HG02885 (cell line): Measurements from ENCODE around the gene LTF.
"Not testable (repeated sequence)": the region's sequence is repeated elsewhere in the genome, so short reads cannot be mapped to it uniquely, and the experiment has no call there.

Experiments
- ATAC-seq: cut with Tn5 transposase; IDR thresholded peaks from one replicate; pipeline ENCODE4 v1.9.1; 2021; ENCODE audit warnings: mild to moderate bottlenecking; ENCODE audit not compliant: unreplicated experiment, poor library complexity

LTF gene

DNA sequence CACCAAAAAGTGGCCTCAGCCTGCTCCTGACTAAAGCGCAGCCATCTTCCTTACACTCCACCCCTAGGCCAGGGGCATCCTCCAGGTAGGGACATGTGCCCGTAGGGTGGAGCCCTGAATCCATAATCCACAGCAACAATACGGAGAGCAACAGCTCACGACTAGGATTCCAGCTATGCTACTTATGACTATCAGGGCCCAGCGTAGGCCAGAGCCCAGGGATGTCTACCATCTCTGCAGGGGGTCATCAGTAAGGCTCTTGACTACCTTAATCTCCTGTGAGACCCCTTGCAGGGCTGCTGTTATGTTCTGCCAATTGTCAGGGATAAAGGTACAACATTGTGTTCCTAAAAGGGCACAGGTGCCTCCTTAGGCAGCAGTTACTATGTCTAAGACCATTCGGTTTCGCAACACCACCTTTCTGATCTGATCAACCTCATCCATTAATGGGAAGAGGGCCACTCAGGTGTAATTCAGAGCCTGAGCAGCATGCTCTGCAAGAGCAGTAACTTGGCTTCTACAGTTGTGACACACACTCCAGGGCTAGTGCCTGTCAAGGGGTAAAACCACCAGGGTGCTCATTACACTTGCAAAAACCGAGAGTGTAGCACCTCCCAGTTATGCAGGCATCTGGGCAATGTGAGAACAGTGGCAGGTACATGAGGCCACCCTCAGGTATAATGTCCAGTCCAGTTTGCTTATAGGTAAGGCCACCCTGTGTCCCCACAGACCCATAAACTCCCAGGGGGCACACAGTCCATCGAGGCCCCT is 46.7 kb downstream of the LTF start:
- ATAC-seq: no peak

DNA sequence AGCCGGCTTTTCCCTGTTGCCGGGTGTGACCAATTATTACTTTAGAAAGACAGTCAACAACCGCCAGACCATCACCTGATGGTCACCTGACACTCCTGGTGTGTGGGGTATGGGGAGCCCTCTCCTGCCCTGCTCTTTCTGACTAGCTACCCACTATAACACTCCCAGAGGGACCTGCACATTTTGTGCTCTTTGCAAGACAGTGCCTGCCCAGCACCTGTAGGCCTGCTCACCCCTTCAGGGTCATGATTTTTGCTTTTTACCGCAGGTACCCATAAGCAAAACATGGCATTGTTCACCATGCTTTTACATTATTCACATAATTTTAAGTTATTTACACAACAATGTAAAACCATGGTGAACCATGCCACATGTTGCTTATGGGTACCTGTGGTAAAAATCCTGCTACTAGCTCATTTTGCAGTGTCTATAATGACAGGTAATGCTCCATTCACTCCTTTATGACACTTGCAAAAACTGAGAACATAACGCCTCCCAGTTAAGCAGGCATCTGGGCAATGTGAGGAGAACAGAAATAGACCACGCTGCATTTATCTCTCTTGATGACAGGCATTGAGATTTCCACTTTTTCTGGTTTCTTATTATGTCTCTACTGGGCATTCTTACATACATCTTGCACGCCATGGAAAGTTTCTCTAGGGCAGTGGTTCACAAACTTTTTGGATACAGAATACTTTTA is 47.7 kb downstream of the LTF start:
- ATAC-seq: no peak

DNA sequence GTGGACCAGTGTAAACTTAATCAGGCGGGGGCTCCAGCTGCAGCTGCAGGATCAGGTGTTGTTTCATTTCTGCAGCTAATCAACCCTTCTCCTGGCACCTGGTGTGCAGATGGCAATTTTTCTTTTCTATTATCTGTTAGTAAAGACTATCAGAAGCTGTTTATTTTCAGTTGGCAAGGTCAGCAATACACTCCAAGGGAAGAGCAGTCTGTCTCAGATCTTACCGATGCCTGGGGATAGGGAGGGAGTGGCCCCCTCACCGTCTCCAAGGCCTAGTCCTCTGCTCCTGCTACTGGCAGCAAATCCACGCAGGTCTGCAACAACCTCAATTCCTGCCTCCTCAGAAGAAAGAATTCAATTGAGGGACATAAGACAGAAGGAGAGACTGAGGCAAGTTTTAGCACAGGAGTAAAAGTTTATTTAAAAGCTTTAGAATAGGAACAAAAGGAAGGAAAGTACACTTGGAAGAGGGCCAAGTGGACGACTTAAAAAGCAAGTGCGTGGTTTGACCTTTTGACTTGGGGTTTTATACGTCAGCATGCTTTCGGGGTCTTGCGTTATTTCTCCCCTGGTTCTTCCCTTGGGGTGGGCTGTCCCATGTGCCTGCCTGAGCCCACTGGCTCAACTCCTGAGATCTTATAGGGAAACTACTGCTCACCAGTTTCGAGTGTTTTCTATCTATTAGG is 48.4 kb downstream of the LTF start:
- no peak for ATAC-seq

DNA sequence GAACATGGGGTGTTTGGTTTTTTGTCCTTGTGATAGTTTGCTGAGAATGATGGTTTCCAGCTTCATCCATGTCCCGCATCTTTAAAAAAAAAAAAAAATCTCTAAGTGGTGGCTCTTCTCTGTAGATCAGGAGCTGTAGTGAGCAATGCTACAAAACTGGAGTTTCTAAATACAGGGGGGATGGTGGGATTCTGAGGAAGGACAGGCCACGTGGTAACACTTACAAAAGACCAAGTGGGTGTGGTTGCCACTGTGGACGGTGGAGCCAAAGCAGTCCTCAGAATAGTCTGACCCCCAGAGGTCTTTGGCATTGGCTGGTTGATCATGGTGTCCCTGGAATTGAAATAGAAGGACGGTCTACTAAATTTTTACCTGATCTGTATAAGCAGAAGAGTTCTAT is 50.0 kb downstream of the LTF start:
- no peak for ATAC-seq

DNA sequence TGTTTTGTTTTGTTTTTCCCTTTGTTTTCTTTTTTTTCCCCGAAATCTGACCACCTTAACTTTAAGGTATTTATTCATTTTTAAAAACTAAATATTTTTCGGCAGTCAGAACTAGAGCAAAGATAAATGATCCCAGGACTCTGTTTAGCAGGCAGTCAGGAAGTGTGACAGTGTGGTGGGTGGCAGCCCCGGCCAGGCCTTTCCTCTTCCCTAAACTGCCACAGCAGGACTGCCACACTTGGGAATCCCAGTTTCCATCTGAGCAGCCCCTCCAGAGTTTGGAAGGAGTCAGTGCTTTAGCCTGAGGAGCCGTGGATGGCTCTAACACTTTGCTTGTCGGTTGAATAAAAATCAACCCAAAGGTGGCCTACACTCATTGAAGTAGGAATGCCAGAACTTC is 50.8 kb downstream of the LTF start:
- no peak for ATAC-seq

DNA sequence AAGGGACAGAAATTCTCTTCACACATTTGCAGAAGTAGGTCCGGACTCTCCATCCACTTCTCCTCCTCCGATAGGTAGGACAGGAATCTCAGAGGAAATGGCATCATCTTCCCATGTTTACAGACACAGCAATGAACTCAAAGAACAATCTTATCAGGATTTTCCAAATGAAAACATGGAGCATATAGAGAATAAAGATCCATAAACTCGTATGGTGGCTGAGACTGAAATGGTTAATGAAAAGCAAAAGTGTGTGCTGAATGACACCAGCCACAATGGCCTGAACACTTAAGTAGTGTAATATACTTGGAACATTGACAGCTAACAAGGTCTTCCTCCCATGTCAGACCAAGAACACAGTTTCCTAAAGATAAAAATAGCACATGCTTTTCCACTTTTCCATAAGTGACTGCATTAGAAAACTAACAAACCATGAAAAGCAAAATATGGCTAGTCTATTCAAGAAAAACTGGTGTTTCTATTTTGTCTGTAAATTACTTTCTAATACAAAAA is 51.9 kb downstream of the LTF start:
- no peak for ATAC-seq

DNA sequence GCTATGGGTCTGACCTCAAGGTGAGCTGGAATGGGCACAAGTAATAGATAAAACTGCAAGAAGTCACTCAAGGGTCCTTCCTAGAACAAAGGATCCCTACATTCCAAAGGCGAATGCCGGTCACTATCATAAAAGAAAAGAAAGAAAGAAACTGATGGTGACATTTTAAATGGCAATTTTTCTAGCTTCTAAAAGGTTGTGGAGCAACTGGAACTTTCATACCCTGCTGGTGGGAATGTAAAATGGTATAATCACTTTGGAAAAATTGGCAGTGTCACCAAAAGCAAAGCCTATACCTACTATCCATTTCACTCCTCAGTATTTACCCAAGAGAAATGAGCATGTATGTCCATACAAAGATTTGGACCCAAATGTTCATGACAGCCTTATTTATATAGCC is 53.4 kb downstream of the LTF start:
- ATAC-seq: no peak

DNA sequence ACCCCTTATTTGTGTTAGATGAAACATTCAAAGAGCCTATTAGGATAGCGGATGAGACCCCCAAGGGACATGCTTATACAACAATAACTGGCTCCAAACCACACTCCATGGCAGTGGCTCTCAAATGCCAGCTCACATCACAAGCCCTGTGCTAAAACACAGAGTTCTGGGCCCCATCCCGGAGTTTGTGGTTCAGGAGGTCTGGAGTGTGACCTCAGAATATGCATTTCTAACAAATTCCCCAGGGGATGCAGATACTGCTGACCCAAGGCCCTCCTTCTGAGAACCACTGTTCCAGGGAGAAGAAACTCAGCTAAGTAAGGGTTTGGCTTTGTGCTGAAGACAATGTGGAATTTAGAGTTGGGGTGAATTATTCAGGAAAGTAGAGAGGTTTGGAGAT is 54.0 kb downstream of the LTF start:
- ATAC-seq: no peak

DNA sequence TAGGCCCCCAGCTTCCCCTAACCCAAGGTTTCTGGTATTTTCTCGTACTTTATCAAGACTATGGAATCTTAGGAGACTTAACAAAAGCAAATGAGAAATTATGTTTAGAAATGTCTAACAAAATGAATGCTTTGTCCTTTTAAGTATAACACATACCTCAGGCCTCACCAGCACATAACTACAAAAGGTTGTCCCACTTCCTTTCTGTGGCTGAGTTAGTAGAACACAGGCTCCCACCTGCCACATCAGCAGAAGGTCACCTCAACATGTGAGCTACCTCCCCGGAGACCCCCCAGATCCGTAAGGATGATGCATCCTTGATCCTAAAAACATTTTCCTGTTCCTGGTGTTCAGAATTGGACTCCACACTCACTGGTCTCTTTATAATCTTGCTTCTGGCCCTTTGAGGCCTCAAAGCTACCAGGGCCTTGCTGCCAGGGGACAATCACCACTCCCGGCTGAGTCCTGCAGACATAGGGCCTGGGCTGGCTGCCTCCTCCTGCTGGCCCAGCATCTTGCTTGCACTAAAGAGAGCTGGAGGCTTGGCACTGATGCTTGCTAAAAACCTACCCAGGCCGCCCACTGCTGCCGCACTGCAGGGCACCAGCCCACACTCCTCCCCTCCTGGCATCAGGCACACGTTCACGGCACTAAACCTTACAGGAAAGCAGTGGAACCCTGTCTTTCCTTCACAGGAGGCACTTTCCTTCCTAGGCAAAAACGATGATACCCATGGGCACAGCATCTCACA is 54.8 kb downstream of the LTF start:
- no peak for ATAC-seq

DNA sequence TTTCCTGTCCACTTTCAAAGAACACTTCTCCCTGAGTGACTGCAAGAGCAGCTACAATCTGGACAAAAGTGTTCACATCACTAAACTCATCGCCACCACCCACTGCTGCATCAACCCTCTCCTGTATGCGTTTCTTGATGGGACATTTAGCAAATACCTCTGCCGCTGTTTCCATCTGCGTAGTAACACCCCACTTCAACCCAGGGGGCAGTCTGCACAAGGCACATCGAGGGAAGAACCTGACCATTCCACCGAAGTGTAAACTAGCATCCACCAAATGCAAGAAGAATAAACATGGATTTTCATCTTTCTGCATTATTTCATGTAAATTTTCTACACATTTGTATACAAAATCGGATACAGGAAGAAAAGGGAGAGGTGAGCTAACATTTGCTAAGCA is 55.9 kb downstream of the LTF start:
- no peak for ATAC-seq

DNA sequence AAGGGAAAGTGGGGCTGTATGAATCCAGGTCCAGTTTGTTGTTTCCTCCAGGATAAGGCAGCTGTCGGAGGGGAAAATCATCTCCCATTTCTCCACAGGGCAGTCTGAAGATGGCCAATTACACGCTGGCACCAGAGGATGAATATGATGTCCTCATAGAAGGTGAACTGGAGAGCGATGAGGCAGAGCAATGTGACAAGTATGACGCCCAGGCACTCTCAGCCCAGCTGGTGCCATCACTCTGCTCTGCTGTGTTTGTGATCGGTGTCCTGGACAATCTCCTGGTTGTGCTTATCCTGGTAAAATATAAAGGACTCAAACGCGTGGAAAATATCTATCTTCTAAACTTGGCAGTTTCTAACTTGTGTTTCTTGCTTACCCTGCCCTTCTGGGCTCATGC is 56.7 kb downstream of the LTF start:
- no peak for ATAC-seq

DNA sequence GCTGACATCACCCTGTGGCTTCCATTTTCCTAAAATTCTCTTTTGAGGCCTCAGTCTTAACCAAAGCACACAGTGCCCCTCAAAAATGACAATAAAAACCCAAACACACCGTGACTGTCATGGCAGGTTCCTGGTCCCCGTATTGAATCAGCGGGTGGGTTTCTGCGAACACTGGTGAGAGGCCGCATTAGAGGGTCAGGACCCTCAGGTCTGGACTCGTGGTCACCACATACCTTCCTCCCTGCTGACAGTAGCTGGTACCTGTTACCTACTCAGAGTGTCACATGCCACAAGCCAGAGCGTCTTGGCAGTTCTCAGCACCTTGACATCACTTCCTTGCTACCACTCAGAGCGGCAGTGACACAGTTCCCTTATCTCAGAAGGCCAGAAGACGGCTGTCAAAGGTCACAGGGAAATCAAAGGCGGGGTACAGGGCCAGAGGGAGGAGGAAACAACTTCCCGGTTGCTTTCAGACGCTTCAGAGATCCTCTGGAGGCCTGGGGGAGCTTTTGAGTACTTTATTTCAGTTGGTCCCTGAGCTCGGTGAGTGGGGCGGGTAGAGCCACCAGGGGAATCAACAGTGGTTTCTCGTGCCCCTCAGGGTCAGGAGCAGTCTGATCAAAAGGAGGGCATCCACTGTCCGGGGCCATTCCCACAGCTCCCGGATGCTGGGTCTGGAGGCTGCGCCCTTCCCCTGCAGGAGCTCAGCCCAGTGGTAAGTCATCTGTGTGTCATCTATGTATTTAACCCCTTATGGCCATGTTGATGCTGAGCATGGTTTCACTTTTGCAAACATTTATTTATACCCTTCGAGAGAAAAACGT is 57.7 kb downstream of the LTF start, which contains the start of the genes CCR5AS and CCRL2:
TSS of gene CCR5AS (minus strand) at position 279 of the 824 bp plus-strand sequence.
TSS of gene CCRL2 (plus strand) at position 472 of the 824 bp plus-strand sequence. CDS start 821 bp downstream, outside the sequence.
- ATAC-seq: no peak

DNA sequence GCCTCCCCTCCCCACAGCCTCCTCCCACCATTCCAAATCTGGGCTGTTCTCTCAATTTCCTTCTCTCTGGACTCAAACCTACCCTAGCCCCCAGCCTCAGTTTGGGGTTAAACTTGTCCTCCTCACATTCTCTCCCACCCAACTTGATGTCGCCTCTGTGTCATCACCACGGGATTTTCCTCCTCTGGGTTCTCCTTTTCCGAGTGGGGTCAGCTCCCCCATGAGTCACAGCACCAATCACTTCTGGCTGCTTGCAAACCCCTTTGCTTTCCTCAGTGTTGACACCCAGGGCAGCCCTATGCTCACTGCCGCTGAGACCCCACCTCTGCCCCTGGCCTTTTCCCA is 58.3 kb downstream of the LTF start:
- ATAC-seq: no peak

DNA sequence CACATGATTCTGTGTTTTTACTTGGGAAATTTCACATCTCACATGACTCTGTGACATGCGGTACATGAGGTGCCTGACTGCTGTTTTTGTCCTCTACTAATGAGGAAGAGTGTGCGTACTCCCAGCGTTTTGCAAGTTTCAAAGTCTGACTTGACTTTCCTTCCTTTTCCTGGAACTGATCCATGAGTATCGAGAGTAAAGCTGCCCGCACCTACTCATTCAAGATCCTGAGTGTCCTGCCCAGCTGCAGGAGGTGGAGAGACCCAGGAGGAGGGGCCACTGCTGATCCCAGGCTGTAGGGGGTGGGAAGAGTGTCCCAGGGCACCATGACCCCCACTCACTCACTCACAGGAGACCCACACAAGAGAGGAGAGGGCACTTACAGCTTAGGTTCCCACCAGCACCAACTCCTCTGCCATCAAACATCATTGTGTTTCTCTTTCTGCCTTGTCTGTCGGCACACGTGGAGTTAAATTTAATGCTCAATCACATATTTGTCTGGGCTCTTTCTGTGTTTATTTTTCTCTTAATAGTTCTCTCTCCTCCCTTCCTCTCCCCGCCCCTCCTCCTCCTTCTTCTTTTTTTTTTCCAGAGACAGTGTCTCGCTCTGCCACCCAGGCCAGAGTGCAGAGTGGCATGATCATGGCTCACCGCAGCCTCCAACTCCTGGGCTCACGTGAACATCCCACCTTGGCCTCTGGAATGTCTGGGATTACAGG is 59.2 kb downstream of the LTF start:
- no peak for ATAC-seq

DNA sequence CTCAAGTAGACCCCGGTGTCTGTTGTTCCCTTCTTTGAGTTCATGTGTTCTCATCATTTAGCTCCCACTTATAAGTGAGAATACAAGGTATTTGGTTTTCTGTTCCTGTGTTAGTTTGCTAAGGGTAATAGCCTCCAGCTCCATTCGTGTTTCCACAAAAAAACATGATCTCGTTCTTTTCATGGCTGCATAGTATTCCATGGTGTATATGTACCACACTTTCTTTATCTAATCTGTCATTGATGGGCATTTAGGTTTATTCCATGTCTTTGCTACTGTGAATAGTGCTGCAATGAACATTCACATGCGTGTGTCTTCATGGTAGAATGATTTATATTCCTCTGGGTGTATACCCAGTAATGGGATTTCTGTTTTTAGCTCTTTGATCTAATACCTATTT is 61.8 kb downstream of the LTF start:
- ATAC-seq: not testable (repeated sequence)

DNA sequence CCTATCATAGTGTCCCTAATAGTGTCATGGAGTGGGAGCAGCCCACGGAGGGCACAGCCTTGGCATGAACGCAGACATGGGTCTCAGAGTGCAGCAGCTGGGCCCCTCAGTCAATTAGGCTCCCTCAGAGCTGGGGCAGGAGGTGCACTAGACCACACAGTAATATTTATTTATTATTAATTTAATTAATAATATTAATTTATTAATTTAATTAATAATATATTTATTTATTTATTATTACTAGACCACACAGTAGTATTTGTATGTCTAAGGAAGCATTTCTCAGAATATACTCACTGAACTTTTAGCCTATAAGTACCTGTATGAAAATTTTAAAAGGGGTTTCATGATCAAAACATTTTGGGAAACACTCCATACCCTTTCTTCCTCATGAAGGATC is 63.1 kb downstream of the LTF start:
- no peak for ATAC-seq

DNA sequence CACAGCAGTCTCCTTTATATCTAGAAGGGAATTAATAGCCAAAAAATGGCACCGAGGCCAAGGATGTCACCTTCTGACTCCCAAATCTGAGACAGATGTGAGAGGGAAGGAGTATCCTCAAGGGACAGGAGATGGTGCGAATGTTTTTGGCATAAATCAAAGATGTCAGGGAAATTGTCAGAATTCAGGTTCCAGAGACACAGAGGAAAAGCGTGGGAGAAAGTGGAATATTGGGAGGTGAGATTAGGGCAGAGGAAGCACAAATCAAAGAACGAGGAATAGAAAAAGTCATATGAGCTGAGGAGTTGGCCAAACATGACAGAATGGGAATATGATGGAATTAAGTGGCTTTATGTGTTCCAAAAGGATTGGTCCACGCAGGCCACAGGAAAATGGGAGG is 63.9 kb downstream of the LTF start:
- no peak for ATAC-seq

DNA sequence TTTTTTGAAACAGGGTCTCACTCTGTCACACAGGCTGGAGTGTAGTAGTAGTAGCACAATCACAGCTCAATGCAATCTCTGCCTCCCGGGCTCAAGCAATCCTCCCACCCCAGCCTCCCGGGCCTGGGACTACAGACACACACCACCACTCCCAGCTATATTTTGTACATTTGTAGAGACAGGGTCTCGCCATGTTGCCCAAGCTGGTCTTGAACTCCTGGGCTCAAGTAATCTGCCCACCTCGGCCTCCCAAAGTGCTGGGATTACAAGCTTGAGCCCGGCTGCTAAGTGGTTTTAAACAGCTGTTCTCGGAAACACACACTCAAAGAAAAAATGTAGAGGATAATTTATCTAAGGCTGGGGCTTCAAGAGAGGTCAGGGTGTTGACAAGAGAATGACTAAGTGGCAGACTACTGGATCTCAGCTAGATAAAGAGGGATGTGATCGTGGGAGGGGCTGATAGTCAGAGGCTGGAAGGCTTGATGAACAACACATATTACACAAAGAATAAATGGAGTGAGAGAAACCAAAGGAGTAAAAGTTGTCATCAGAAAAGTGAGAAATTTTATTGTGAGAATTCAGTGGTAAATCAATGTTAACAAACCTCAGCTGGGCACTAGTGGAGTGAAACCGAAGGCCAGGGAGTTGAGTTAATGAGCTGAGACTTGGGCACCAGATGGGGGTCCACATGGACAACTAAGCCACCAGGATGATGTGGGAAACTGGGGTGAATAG is 64.5 kb downstream of the LTF start:
- no peak for ATAC-seq
